ENCODE results near the gene VOPP1. TPM values are rescaled to one million over a fixed set of nuclear protein-coding genes. Genes with fewer than 3 reads are reported as not detected.

The VOPP1 gene
- total and polyA plus RNA-seq, 2 donors (not counting 3 experiments of a cell fraction or from before 2014, with no cell fraction given) = 85.6 to 154 TPM

DNA sequence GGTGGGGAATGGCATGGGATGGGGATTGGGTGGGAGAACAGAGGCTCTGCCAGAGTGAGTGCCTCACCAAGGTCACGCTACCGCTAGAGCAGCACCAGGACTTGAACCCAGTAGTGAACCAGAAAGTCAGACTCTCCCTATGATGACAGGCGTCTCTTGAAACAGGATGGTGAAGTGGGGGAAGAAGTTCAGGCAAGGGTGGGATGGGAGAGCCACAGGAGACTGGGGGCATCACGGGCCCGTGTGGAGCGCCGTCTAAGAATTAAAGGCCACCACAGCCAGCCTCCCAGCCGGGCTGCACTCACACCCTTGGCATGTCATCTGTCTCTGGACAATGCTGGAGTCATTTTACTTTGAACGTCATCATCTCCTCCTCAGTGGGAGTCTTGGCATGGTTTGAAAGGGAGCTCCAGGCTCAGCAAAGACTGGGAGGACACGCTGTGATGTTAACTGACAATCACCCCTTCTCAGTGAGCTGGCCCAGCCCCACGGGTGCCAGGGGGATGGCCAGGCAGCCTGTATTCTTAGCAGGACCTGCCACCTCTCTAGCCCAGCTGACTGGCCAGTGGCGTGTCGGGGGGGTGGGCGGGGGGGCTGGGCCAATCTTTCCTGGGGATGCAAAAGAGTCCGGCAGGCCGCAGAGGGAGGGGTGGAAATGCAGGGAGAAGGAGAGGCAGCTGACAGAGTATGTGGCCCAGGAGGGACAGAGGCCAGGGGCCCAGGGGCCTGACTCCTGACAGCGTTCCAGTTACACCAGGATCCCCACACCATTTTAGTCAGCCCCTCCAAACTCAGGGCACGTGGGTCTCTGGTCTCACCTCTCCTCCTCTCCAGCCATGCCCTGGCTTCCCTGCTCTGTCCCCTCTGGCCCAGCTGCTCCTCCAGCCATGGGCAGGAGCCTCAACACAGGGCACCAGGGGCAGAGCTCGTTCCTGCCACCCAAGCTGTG, 96.2 kb downstream of the VOPP1 start:
- dilution Hi-C loops (cut with MboI; ENCODE audit: extremely low pct_ligation_motif_present, low sequenced_read_pairs) (no loop called here), intact Hi-C loops (cut with micrococcal nuclease) (no loop called here)
- H3K9me3 ChIP-seq (replicated peaks; ENCODE audit: control insufficient read depth, insufficient read depth, low read length) = no peaks in the 10 kb centered on the region
- no peak overlapping the region for H3K27ac ChIP-seq (ENCODE audit: insufficient read depth, low read depth, low read length)
- DNase-seq (ENCODE audit: low read depth, low spot score) = no peak
- no peaks in the 10 kb centered on the region for H4K20me1 ChIP-seq (replicated peaks; ENCODE audit: control insufficient read depth, extremely low read depth, insufficient read depth, low read length)
- H3K79me2 ChIP-seq (ENCODE audit: control insufficient read depth, insufficient read depth, low read length) = peaks cover 10% of the 10 kb centered on the region
- no peak overlapping the region for H2AFZ ChIP-seq (ENCODE audit: low read depth, low read length)
- POLR2A ChIA-PET = no interaction called here
- TF ChIP-seq POLR2A (IDR thresholded peaks at IDR 0.05; ENCODE audit: low read depth, low read length) = no peak
- TF ChIP-seq FOS (IDR thresholded peaks at IDR 0.05; ENCODE audit: borderline replicate concordance, insufficient read depth, low read length) = no peak
- no peak for TF ChIP-seq GATA2 (IDR thresholded peaks at IDR 0.05; ENCODE audit: insufficient read depth, insufficient read length, low read depth, low read length)
- TF ChIP-seq MAX (IDR thresholded peaks at IDR 0.05; ENCODE audit: insufficient read depth, insufficient read length) = no peak
- TF ChIP-seq CTCF (IDR thresholded peaks at IDR 0.05; ENCODE audit: extremely low read depth in 1 of 2, insufficient read depth in 1 of 2, low read depth in 1 of 2, low read length in 2 of 2) = no peak
- TF ChIP-seq POLR2AphosphoS5 (IDR thresholded peaks at IDR 0.05; ENCODE audit: insufficient read depth, low read depth, low read length) = no peak
- TF ChIP-seq JUN (IDR thresholded peaks at IDR 0.05; ENCODE audit: borderline replicate concordance, insufficient read depth, insufficient read length, low read depth) = no peak
- TF ChIP-seq MYC (IDR thresholded peaks at IDR 0.05; ENCODE audit: low read depth, low read length) = no peak
- TF ChIP-seq EZH2 (IDR thresholded peaks at IDR 0.05; ENCODE audit: borderline replicate concordance, low read depth, low read length, severe bottlenecking) = no peak
- no peak overlapping the region for H3K9ac ChIP-seq (replicated peaks; ENCODE audit: extremely low read depth, insufficient read depth, low read length)
- no peak overlapping the region for H3K4me3 ChIP-seq (replicated peaks in 1 of 3; ENCODE audit: insufficient read depth in 1 of 3, low read depth in 1 of 3, low read length in 3 of 3)
- H3K9me1 ChIP-seq (replicated peaks; ENCODE audit: control insufficient read depth, extremely low read depth, insufficient read depth, low read length) = no peaks in the 10 kb centered on the region
- FAIRE-seq = no peak
- H3K36me3 ChIP-seq (ENCODE audit: control insufficient read depth in 2 of 2, extremely low read depth in 1 of 2, insufficient read depth in 2 of 2, low read length in 2 of 2) = peaks cover 0 to 21% of the 10 kb centered on the region in 2 experiments
- CTCF ChIA-PET = no interaction called here
- no peaks in the 10 kb centered on the region for H3K27me3 ChIP-seq (ENCODE audit: control insufficient read depth in 2 of 2, insufficient read depth in 2 of 2, low read length in 2 of 2)
- no TSS peak for BruUV-seq (replicated peaks)
- H3K4me2 ChIP-seq (ENCODE audit: insufficient read depth, low read length) = no peak overlapping the region
- H3K4me1 ChIP-seq (ENCODE audit: control insufficient read depth, extremely low read depth, insufficient read depth, low read length) = no peaks in the 10 kb centered on the region
